ENCODE measurements around the gene NAT8.
"Not testable (repeated sequence)": the region's sequence is repeated elsewhere in the genome, so short reads cannot be mapped to it uniquely, and the experiment has no call there.

Gene NAT8

GRCh38 chr2:73669976-73670375, 27.8 kb upstream of the NAT8 start:
- H3K27ac ChIP-seq (ENCODE audit: low read length); H3K36me3 ChIP-seq (ENCODE audit: insufficient read depth, low read depth, low read length); H3K4me3 ChIP-seq (ENCODE audit: low read length); H3K9me3 ChIP-seq (ENCODE audit: insufficient read depth, low read depth, low read length); H3K9ac ChIP-seq (ENCODE audit: low read depth, low read length); H3K27me3 ChIP-seq (ENCODE audit: insufficient read depth, low read length); H3K4me1 ChIP-seq (ENCODE audit: insufficient read depth, low read length): not testable (repeated sequence)

GRCh38 chr2:73667239-73667638, 25.0 kb upstream of the NAT8 start:
- H3K36me3 ChIP-seq (ENCODE audit: insufficient read depth, low read depth, low read length); H3K27ac ChIP-seq (ENCODE audit: low read length); H3K9ac ChIP-seq (ENCODE audit: low read depth, low read length); H3K4me1 ChIP-seq (ENCODE audit: insufficient read depth, low read length); H3K4me3 ChIP-seq (ENCODE audit: low read length); H3K9me3 ChIP-seq (ENCODE audit: insufficient read depth, low read depth, low read length); H3K27me3 ChIP-seq (ENCODE audit: insufficient read depth, low read length): not testable (repeated sequence)

GRCh38 chr2:73654175-73654574, 12.0 kb upstream of the NAT8 start:
- H3K9me3 ChIP-seq (ENCODE audit: insufficient read depth, low read depth, low read length): no peaks in the 10 kb centered on the region; the same call in 1 of the 2 replicates
- H3K4me3 ChIP-seq (ENCODE audit: low read length): no peak overlapping the region
- no peaks in the 10 kb centered on the region for H3K4me1 ChIP-seq (ENCODE audit: insufficient read depth, low read length)
- no peaks in the 10 kb centered on the region for H3K36me3 ChIP-seq (ENCODE audit: insufficient read depth, low read depth, low read length)
- H3K9ac ChIP-seq (ENCODE audit: low read depth, low read length): no peak overlapping the region
- 0 out of 2 replicates have a peak, but pooled peaks cover 5% of the 10 kb centered on the region for H3K27me3 ChIP-seq (ENCODE audit: insufficient read depth, low read length)
- H3K27ac ChIP-seq (ENCODE audit: low read length): no peak overlapping the region

GRCh38 chr2:73652348-73652747, 10.1 kb upstream of the NAT8 start:
- Histone ChIP-seq H3K9me3 (ENCODE audit: insufficient read depth, low read depth, low read length) (peaks cover 12% of the 10 kb centered on the region; the same call in 1 of the 2 replicates), H3K27me3 (ENCODE audit: insufficient read depth, low read length) (0 out of 2 replicates have a peak, but pooled peaks cover 5% of the 10 kb centered on the region), H3K4me1 (ENCODE audit: insufficient read depth, low read length) (no peaks in the 10 kb centered on the region), H3K4me3 (ENCODE audit: low read length) (no peak overlapping the region), H3K27ac (ENCODE audit: low read length) (no peak overlapping the region), H3K9ac (ENCODE audit: low read depth, low read length) (no peak overlapping the region), H3K36me3 (ENCODE audit: insufficient read depth, low read depth, low read length) (no peaks in the 10 kb centered on the region)

GRCh38 chr2:73651591-73652230, 9.5 kb upstream of the NAT8 start:
- Histone ChIP-seq H3K36me3 (ENCODE audit: insufficient read depth, low read depth, low read length) (no peaks in the 10 kb centered on the region), H3K4me3 (ENCODE audit: low read length) (no peak overlapping the region), H3K27ac (ENCODE audit: low read length) (no peak overlapping the region), H3K9me3 (ENCODE audit: insufficient read depth, low read depth, low read length) (peaks cover 12% of the 10 kb centered on the region; the same call in 1 of the 2 replicates), H3K4me1 (ENCODE audit: insufficient read depth, low read length) (no peaks in the 10 kb centered on the region), H3K9ac (ENCODE audit: low read depth, low read length) (no peak overlapping the region), H3K27me3 (ENCODE audit: insufficient read depth, low read length) (0 out of 2 replicates have a peak, but pooled peaks cover 5% of the 10 kb centered on the region)

- not testable (repeated sequence) for H3K4me1 ChIP-seq (ENCODE audit: insufficient read depth, low read length); H3K4me3 ChIP-seq (ENCODE audit: low read length); H3K27me3 ChIP-seq (ENCODE audit: insufficient read depth, low read length); H3K27ac ChIP-seq (ENCODE audit: low read length); H3K36me3 ChIP-seq (ENCODE audit: insufficient read depth, low read depth, low read length); H3K9ac ChIP-seq (ENCODE audit: low read depth, low read length)
- peaks cover 12% of the 10 kb centered on the region; the same call in 1 of the 2 replicates for H3K9me3 ChIP-seq (ENCODE audit: insufficient read depth, low read depth, low read length)
Measured at GRCh38 chr2:73647690-73648089, 5.5 kb upstream of the NAT8 start.

- peaks cover 5% of the 10 kb centered on the region; the same call in 1 of the 2 replicates for H3K27me3 ChIP-seq (ENCODE audit: insufficient read depth, low read length)
- no peak overlapping the region for H3K4me3 ChIP-seq (ENCODE audit: low read length)
- H3K27ac ChIP-seq (ENCODE audit: low read length): no peak overlapping the region
- no peaks in the 10 kb centered on the region for H3K36me3 ChIP-seq (ENCODE audit: insufficient read depth, low read depth, low read length)
- H3K9me3 ChIP-seq (ENCODE audit: insufficient read depth, low read depth, low read length): peaks cover 22% of the 10 kb centered on the region
- no peak overlapping the region for H3K9ac ChIP-seq (ENCODE audit: low read depth, low read length)
- no peaks in the 10 kb centered on the region for H3K4me1 ChIP-seq (ENCODE audit: insufficient read depth, low read length)
Measured at GRCh38 chr2:73641767-73642062, 507 bp downstream of the NAT8 start.

GRCh38 chr2:73640946-73641766, 1.1 kb downstream of the NAT8 start:
- no peaks in the 10 kb centered on the region for H3K36me3 ChIP-seq (ENCODE audit: insufficient read depth, low read depth, low read length)
- H3K9me3 ChIP-seq (ENCODE audit: insufficient read depth, low read depth, low read length): peaks cover 22% of the 10 kb centered on the region
- H3K9ac ChIP-seq (ENCODE audit: low read depth, low read length): no peak overlapping the region
- no peaks in the 10 kb centered on the region for H3K4me1 ChIP-seq (ENCODE audit: insufficient read depth, low read length)
- H3K27me3 ChIP-seq (ENCODE audit: insufficient read depth, low read length): peaks cover 5% of the 10 kb centered on the region; the same call in 1 of the 2 replicates
- no peak overlapping the region for H3K4me3 ChIP-seq (ENCODE audit: low read length)
- no peak overlapping the region for H3K27ac ChIP-seq (ENCODE audit: low read length)

GRCh38 chr2:73640511-73640911, 1.7 kb downstream of the NAT8 start:
- no peak overlapping the region for H3K4me3 ChIP-seq (ENCODE audit: low read length)

GRCh38 chr2:73638429-73638828, 3.8 kb downstream of the NAT8 start:
- Histone ChIP-seq H3K27ac (ENCODE audit: low read length) (no peak overlapping the region), H3K9me3 (ENCODE audit: insufficient read depth, low read depth, low read length) (peaks cover 22% of the 10 kb centered on the region), H3K9ac (ENCODE audit: low read depth, low read length) (no peak overlapping the region), H3K4me3 (ENCODE audit: low read length) (no peak overlapping the region), H3K27me3 (ENCODE audit: insufficient read depth, low read length) (no peaks in the 10 kb centered on the region; the same call in 1 of the 2 replicates), H3K4me1 (ENCODE audit: insufficient read depth, low read length) (no peaks in the 10 kb centered on the region), H3K36me3 (ENCODE audit: insufficient read depth, low read depth, low read length) (no peaks in the 10 kb centered on the region)

More at GRCh38 chr2:73640511-73640911, 1.7 kb downstream of the NAT8 start:
- H3K9ac ChIP-seq (ENCODE audit: low read depth, low read length): no peak overlapping the region
- peaks cover 22% of the 10 kb centered on the region for H3K9me3 ChIP-seq (ENCODE audit: insufficient read depth, low read depth, low read length)
- H3K4me1 ChIP-seq (ENCODE audit: insufficient read depth, low read length): no peaks in the 10 kb centered on the region
- no peaks in the 10 kb centered on the region for H3K36me3 ChIP-seq (ENCODE audit: insufficient read depth, low read depth, low read length)
- H3K27me3 ChIP-seq (ENCODE audit: insufficient read depth, low read length): peaks cover 5% of the 10 kb centered on the region; the same call in 1 of the 2 replicates
- no peak overlapping the region for H3K27ac ChIP-seq (ENCODE audit: low read length)

- not testable (repeated sequence) for H3K4me1 ChIP-seq (ENCODE audit: insufficient read depth, low read length); H3K9ac ChIP-seq (ENCODE audit: low read depth, low read length); H3K36me3 ChIP-seq (ENCODE audit: insufficient read depth, low read depth, low read length); H3K4me3 ChIP-seq (ENCODE audit: low read length); H3K27ac ChIP-seq (ENCODE audit: low read length); H3K27me3 ChIP-seq (ENCODE audit: insufficient read depth, low read length)
- peaks cover 22% of the 10 kb centered on the region for H3K9me3 ChIP-seq (ENCODE audit: insufficient read depth, low read depth, low read length)
Measured at GRCh38 chr2:73636977-73637376, 5.2 kb downstream of the NAT8 start.

- H3K36me3 ChIP-seq (ENCODE audit: insufficient read depth, low read depth, low read length); H3K9me3 ChIP-seq (ENCODE audit: insufficient read depth, low read depth, low read length): not testable (repeated sequence)
Measured at GRCh38 chr2:73630662-73631266, 11.5 kb downstream of the NAT8 start.

More at GRCh38 chr2:73630662-73631266, 11.5 kb downstream of the NAT8 start:
- not testable (repeated sequence) for H3K27ac ChIP-seq (ENCODE audit: low read length); H3K9ac ChIP-seq (ENCODE audit: low read depth, low read length); H3K4me3 ChIP-seq (ENCODE audit: low read length); H3K4me1 ChIP-seq (ENCODE audit: insufficient read depth, low read length); H3K27me3 ChIP-seq (ENCODE audit: insufficient read depth, low read length)

Data from iPS-20b (cell line).